GM12874 (cell line): ENCODE results near the gene FAM83B.

Experiments used
- TF ChIP-seq, protein P1 (sequence below): IDR thresholded peaks from 2 replicates; pipeline ENCODE4 v1.5.1; 2011; ENCODE audit warnings: low read depth, mild to moderate bottlenecking, control low read depth, low read length, moderate library complexity; ENCODE audit not compliant: insufficient read depth

The FAM83B gene

GRCh38 chr6:54893818-54894217 lies 47.2 kb downstream of the FAM83B start:
- TF ChIP-seq, protein P1, sequence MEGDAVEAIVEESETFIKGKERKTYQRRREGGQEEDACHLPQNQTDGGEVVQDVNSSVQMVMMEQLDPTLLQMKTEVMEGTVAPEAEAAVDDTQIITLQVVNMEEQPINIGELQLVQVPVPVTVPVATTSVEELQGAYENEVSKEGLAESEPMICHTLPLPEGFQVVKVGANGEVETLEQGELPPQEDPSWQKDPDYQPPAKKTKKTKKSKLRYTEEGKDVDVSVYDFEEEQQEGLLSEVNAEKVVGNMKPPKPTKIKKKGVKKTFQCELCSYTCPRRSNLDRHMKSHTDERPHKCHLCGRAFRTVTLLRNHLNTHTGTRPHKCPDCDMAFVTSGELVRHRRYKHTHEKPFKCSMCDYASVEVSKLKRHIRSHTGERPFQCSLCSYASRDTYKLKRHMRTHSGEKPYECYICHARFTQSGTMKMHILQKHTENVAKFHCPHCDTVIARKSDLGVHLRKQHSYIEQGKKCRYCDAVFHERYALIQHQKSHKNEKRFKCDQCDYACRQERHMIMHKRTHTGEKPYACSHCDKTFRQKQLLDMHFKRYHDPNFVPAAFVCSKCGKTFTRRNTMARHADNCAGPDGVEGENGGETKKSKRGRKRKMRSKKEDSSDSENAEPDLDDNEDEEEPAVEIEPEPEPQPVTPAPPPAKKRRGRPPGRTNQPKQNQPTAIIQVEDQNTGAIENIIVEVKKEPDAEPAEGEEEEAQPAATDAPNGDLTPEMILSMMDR, result no peak

- TF ChIP-seq, protein P1, result no peak
Measured at GRCh38 chr6:54896302-54896701, 49.7 kb downstream of the FAM83B start.

GRCh38 chr6:54897462-54898189 lies 51.1 kb downstream of the FAM83B start:
- TF ChIP-seq, protein P1, result no peak

- TF ChIP-seq, protein P1, result no peak
Measured at GRCh38 chr6:54898767-54899166, 52.2 kb downstream of the FAM83B start.

GRCh38 chr6:54899442-54899841 lies 52.9 kb downstream of the FAM83B start:
- TF ChIP-seq, protein P1, result no peak

DNA sequence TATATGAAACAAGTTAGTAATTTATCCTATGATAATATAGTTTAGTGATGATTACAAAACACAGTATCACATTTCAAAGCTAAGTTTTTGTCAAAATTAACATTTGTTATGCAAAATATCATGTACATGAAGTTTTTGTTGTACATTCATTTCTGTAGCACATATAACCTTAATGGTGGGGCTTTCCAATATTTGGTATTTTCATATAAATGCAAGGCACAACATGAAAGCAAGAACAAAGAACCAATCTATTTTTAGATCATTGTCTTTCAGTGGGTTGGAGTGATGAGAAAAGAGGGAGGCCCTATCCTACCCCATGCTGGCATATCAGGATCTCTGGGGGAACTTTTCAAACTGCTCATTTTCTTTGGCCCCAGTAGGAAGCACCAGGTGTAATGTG lies 53.4 kb downstream of the FAM83B start:
- TF ChIP-seq, protein P1, result no peak

DNA sequence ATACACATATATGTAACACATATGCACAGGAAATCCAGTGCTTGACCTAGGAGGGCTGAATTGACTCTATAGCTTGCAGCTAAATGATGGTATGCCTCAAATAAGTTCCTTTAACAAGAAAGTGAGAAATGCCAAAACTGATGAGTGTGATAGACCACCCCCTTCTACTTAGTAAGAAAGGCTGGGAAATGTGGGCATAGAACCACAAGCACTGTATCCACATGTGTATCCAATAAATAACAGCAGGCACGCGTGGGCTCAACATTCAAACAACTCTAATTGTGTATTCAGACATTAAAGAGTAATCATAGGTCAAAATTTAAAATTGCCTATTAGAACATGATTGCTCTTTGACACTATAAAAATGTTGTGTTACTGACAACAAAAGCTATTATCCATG lies 54.1 kb downstream of the FAM83B start:
- TF ChIP-seq, protein P1, result no peak
